SJCRH30 (cell line): ENCODE data around the gene GAB1. TPM values are rescaled to one million over a fixed set of nuclear protein-coding genes. Genes with fewer than 3 reads are reported as not detected.

Experiments
- DNase-seq, 2 experiments: peaks; one replicate each; pipeline ENCODE4 v3.0.0-alpha.2; 2015 to 2020
- H3K27ac ChIP-seq: fragments of 250-450 bp; sonication (Bioruptor Pico); 2 replicates; pipeline ENCODE4 v1.5.1; 2020; ENCODE audit warnings: mild to moderate bottlenecking, moderate library complexity
- H3K27me3 ChIP-seq: fragments of 250-450 bp; sonication (Bioruptor Pico); 2 replicates; pipeline ENCODE4 v1.5.1; 2020; ENCODE audit warnings: mild to moderate bottlenecking, moderate library complexity
- H3K36me3 ChIP-seq: fragments of 250-450 bp; sonication (Bioruptor Pico); 2 replicates; pipeline ENCODE4 v1.5.1; 2020; ENCODE audit warnings: mild to moderate bottlenecking, moderate library complexity
- H3K4me1 ChIP-seq: fragments of 250-450 bp; sonication (Bioruptor Pico); 2 replicates; pipeline ENCODE4 v1.5.1; 2020; ENCODE audit warnings: mild to moderate bottlenecking, moderate library complexity
- H3K4me3 ChIP-seq: fragments of 250-450 bp; sonication (Bioruptor Pico); 2 replicates; pipeline ENCODE4 v1.5.1; 2020; ENCODE audit warnings: mild to moderate bottlenecking, moderate library complexity
- H3K9me3 ChIP-seq: fragments of 250-450 bp; sonication (Bioruptor Pico); replicated peaks from 2 replicates; pipeline ENCODE4 v1.5.1; 2020; ENCODE audit warnings: mild to moderate bottlenecking, moderate library complexity
- total RNA-seq: library from RNA; depleted of rRNA; stranded (reverse); fragments of >200 nt; shearing (Covaris generic); gene quantifications from 2 replicates; pipeline ENCODE4 v1.2.3, GENCODE V29; 2014; rRNA removed

Gene GAB1
- 14.0 and 15.1 TPM in 2 replicates for total RNA-seq

- no peaks in the 10 kb centered on the region for H3K27me3 ChIP-seq
- H3K4me1 ChIP-seq: peaks cover 4% of the 10 kb centered on the region; the same call in 1 of the 2 replicates
Measured at GRCh38 chr4:143336781-143337599, at the start of gene GAB1. Gene GAB1 (plus strand): TSS chr4:143336876. CDS start chr4:143337189, 313 bp downstream.

DNA sequence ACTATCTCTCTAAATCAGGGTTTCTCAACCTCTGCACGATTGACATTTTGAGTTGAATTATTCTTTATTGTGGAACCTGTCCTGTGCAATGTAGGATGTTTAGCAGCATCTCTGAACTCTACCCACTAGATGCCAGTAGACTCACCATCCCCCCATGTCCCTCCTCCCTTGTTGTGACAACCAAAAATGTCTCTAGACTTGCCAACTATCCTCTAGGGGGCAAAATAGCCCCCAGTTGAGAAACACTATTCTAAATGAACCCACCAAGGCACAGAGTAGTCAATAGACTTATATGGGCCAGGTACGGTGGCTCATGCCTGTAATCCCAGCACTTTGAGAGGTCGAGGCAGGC is 49.1 kb upstream of the GAB1 start:
- Histone ChIP-seq H3K4me3 (no peak overlapping the region), H3K4me1 (no peaks in the 10 kb centered on the region), H3K27ac (no peak overlapping the region), H3K36me3 (no peaks in the 10 kb centered on the region), H3K27me3 (no peaks in the 10 kb centered on the region), H3K9me3 (no peaks in the 10 kb centered on the region)
- DNase-seq: no peak

More at GRCh38 chr4:143336781-143337599, at the start of gene GAB1:
- H3K36me3 ChIP-seq: no peaks in the 10 kb centered on the region
- peak; percentile 76 to 77 for DNase-seq
- H3K27ac ChIP-seq: peak within 1 kb of the TSS; percentile 75
- H3K9me3 ChIP-seq: no peaks in the 10 kb centered on the region
- H3K4me3 ChIP-seq: peak within 1 kb of the TSS; percentile 93

DNA sequence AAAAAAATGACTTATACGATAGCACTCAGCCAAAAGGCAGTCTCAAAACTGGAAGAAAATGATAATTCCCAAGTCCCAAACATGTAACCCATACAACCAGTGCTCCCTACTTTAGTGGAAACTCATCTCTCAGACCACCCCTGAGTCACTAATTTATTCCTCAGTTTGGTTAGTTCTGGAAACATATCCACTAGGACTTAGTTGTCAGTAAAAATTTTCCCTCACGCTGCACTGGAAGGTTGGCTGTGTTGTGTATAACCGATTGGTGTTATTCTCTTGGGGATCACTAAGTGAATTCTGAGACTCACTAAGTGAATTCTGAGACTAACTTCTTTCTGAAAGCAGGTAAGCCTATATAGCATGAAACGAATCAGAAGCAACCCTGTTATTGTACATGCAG is 48.5 kb upstream of the GAB1 start:
- Histone ChIP-seq H3K4me1 (no peaks in the 10 kb centered on the region), H3K36me3 (no peaks in the 10 kb centered on the region), H3K27ac (no peak overlapping the region), H3K9me3 (no peaks in the 10 kb centered on the region), H3K27me3 (no peaks in the 10 kb centered on the region), H3K4me3 (no peak overlapping the region)
- no peak for DNase-seq

- no peak for DNase-seq
- H3K4me1 ChIP-seq: no peaks in the 10 kb centered on the region
- no peak overlapping the region for H3K4me3 ChIP-seq
- H3K27ac ChIP-seq: no peak overlapping the region
- no peaks in the 10 kb centered on the region for H3K9me3 ChIP-seq
- H3K27me3 ChIP-seq: no peaks in the 10 kb centered on the region
- H3K36me3 ChIP-seq: no peaks in the 10 kb centered on the region
Measured at GRCh38 chr4:143289370-143289769, 47.3 kb upstream of the GAB1 start.

- DNase-seq: no peak
- Histone ChIP-seq H3K4me1 (no peaks in the 10 kb centered on the region), H3K4me3 (no peak overlapping the region), H3K27me3 (no peaks in the 10 kb centered on the region), H3K27ac (no peak overlapping the region), H3K9me3 (no peaks in the 10 kb centered on the region), H3K36me3 (no peaks in the 10 kb centered on the region)
Measured at GRCh38 chr4:143291314-143291713, 45.4 kb upstream of the GAB1 start.

- no peaks in the 10 kb centered on the region for H3K27me3 ChIP-seq
Measured at GRCh38 chr4:143292858-143293257, 43.8 kb upstream of the GAB1 start.

GRCh38 chr4:143294310-143294709 is 42.4 kb upstream of the GAB1 start:
- Histone ChIP-seq H3K4me1 (no peaks in the 10 kb centered on the region), H3K4me3 (no peak overlapping the region), H3K27me3 (no peaks in the 10 kb centered on the region), H3K27ac (no peak overlapping the region), H3K36me3 (no peaks in the 10 kb centered on the region), H3K9me3 (no peaks in the 10 kb centered on the region)
- no peak for DNase-seq

More at GRCh38 chr4:143292858-143293257, 43.8 kb upstream of the GAB1 start:
- no peaks in the 10 kb centered on the region for H3K9me3 ChIP-seq
- no peaks in the 10 kb centered on the region for H3K36me3 ChIP-seq
- H3K4me3 ChIP-seq: no peak overlapping the region
- H3K27ac ChIP-seq: no peak overlapping the region
- no peaks in the 10 kb centered on the region for H3K4me1 ChIP-seq
- no peak for DNase-seq

GRCh38 chr4:143294710-143295275 is 41.9 kb upstream of the GAB1 start:
- Histone ChIP-seq H3K27ac (no peak overlapping the region), H3K36me3 (no peaks in the 10 kb centered on the region)

DNA sequence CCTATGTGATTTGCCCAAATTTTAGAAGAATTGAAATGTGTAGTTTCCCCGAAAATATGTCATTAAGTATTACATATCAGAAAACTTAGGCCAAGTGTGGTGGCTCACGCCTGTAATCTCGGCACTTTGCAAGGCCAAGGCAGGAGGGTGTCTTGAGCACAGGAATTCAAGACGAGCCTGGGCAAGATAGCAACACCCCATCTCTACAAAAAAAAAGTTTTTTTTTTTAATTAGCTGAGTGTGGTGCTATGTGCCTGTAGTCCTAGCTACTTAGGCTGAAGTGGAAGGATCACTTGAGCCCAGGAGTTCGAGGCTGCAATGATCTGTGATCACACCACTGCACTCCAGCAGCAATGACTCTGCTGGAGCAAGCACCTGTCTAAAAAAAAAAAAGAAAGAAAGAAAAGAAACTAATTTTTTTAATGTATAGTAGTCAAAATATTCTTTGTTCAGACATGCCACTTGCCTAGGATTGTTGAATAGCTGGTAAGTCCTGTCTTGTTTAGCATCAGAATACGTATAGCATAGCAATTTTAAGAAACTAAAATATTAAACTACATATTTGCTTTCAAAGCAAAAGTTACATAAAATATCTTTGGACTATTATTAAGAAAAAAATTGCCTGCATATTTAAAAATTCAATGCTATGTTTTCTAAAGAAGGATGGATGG is 40.1 kb upstream of the GAB1 start:
- H3K4me3 ChIP-seq: no peak overlapping the region
- H3K4me1 ChIP-seq: no peaks in the 10 kb centered on the region
- H3K9me3 ChIP-seq: no peaks in the 10 kb centered on the region
- H3K27ac ChIP-seq: no peak overlapping the region
- no peaks in the 10 kb centered on the region for H3K27me3 ChIP-seq
- DNase-seq: no peak
- H3K36me3 ChIP-seq: no peaks in the 10 kb centered on the region

More at GRCh38 chr4:143294710-143295275, 41.9 kb upstream of the GAB1 start:
- Histone ChIP-seq H3K27me3 (no peaks in the 10 kb centered on the region), H3K4me3 (no peak overlapping the region), H3K4me1 (no peaks in the 10 kb centered on the region), H3K9me3 (no peaks in the 10 kb centered on the region)
- DNase-seq: no peak

GRCh38 chr4:143300860-143301259 is 35.8 kb upstream of the GAB1 start:
- H3K9me3 ChIP-seq: no peaks in the 10 kb centered on the region
- H3K27me3 ChIP-seq: no peaks in the 10 kb centered on the region
- no peak for DNase-seq
- H3K4me1 ChIP-seq: no peaks in the 10 kb centered on the region
- no peaks in the 10 kb centered on the region for H3K36me3 ChIP-seq
- H3K4me3 ChIP-seq: no peak overlapping the region
- H3K27ac ChIP-seq: no peak overlapping the region

GRCh38 chr4:143302536-143302935 is 34.1 kb upstream of the GAB1 start:
- Histone ChIP-seq H3K36me3 (no peaks in the 10 kb centered on the region), H3K4me1 (no peaks in the 10 kb centered on the region), H3K4me3 (no peak overlapping the region), H3K9me3 (no peaks in the 10 kb centered on the region), H3K27me3 (no peaks in the 10 kb centered on the region), H3K27ac (no peak overlapping the region)
- DNase-seq: no peak

- no peak overlapping the region for H3K27ac ChIP-seq
- no peaks in the 10 kb centered on the region for H3K4me1 ChIP-seq
- H3K27me3 ChIP-seq: no peaks in the 10 kb centered on the region
- no peak overlapping the region for H3K4me3 ChIP-seq
- H3K36me3 ChIP-seq: no peaks in the 10 kb centered on the region
- no peaks in the 10 kb centered on the region for H3K9me3 ChIP-seq
- no peak for DNase-seq
Measured at GRCh38 chr4:143306788-143307187, 29.9 kb upstream of the GAB1 start.

DNA sequence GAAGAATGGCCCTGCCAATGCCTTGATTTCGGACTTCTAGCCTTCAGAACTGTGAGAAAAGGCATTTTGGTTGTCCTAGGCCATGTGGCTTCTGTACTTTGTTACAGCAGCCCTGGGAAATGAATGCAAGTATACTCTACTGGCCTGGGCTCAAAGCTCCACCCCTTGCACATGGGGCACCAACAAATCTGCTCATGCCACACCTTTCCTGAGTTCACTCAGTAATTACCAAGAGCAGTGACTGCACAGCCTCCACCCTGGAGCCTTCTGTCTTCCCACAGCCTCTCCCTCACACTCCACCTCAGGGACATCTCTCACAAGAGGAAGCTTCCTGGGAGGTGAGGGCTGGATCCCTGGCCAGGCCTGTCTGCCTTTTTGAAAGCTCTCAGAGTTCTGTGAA is 29.1 kb upstream of the GAB1 start:
- Histone ChIP-seq H3K4me3 (no peak overlapping the region), H3K36me3 (no peaks in the 10 kb centered on the region), H3K27ac (no peak overlapping the region), H3K9me3 (no peaks in the 10 kb centered on the region), H3K4me1 (no peaks in the 10 kb centered on the region), H3K27me3 (no peaks in the 10 kb centered on the region)
- DNase-seq: no peak

DNA sequence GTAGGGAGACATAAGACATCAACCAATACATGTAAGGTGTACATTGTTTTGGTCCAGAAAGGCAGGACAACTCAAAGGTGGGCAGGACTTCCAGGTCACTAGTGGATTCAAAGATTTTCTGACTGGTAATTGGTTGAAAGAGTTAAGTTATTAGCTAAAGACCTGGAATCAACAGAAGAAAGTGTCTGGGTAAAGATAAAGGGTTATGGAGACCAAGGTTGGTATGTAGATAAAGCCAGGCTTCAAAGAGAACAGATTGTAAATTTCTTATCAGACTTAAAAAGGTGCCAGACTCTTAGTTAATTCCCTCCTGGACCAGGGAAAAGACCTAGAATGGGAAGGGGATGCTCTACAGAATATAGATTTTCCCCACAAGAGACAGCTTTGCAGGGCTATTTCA is 28.3 kb upstream of the GAB1 start:
- Histone ChIP-seq H3K4me1 (no peaks in the 10 kb centered on the region), H3K27ac (no peak overlapping the region), H3K4me3 (no peak overlapping the region), H3K9me3 (no peaks in the 10 kb centered on the region), H3K36me3 (no peaks in the 10 kb centered on the region), H3K27me3 (no peaks in the 10 kb centered on the region)
- DNase-seq: no peak

DNA sequence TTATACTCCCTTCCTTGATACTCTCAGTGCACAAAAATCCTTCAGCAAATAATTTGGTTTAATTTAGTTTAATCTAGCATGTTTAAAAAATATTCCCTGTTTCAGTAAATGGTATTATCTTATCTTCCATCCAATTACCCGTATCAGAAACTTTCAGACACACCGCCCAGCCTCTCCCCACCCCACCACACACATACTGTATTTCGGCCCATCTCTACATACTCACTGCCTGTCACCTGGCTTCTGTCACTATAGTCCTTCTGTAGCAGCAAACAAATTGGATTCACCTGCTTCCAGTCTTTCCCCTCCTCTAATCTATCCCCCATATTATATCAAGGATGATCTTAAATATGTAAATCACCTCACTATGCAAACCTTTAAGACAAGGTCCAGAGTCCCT is 24.8 kb upstream of the GAB1 start:
- H3K27ac ChIP-seq: no peak overlapping the region
- no peak for DNase-seq
- H3K9me3 ChIP-seq: no peaks in the 10 kb centered on the region
- H3K27me3 ChIP-seq: no peaks in the 10 kb centered on the region
- no peaks in the 10 kb centered on the region for H3K36me3 ChIP-seq
- no peak overlapping the region for H3K4me3 ChIP-seq
- H3K4me1 ChIP-seq: no peaks in the 10 kb centered on the region
